OCI-LY1 (cell line): ENCODE measurements around the gene PCDHGC3.

ENCODE experiments used
- H2AFZ ChIP-seq: fragments of 200-600 bp; sonication (generic), shearing (Covaris generic); 2 replicates; pipeline ENCODE4 v1.6.0; 2014; ENCODE audit warnings: antibody characterized with exemption, mild to moderate bottlenecking, low read length
- H3F3A ChIP-seq: fragments of 200-600 bp; sonication (generic), shearing (Covaris generic); 2 replicates; pipeline ENCODE4 v1.6.0; 2014; ENCODE audit warnings: mild to moderate bottlenecking, antibody characterized with exemption, low read length, moderate library complexity; ENCODE audit not compliant: insufficient read depth
- H3K27ac ChIP-seq: fragments of 200-600 bp; sonication (generic); 2 replicates; pipeline ENCODE4 v1.5.1; 2014; ENCODE audit warnings: low read length, mixed run types, mild to moderate bottlenecking, low read depth; ENCODE audit not compliant: poor library complexity, severe bottlenecking
- H3K27me3 ChIP-seq: fragments of 200-600 bp; sonication (generic); 2 replicates; pipeline ENCODE4 v1.6.0; 2014; ENCODE audit warnings: antibody characterized with exemption, mild to moderate bottlenecking, low read length, moderate library complexity; ENCODE audit not compliant: insufficient read depth
- H3K36me3 ChIP-seq: fragments of 200-600 bp; sonication (generic); 2 replicates; pipeline ENCODE4 v1.6.1; 2014; ENCODE audit warnings: mild to moderate bottlenecking, antibody characterized with exemption, low read length, moderate library complexity, mixed read lengths; ENCODE audit not compliant: insufficient read depth
- H3K4me1 ChIP-seq: fragments of 200-600 bp; sonication (generic); 2 replicates; pipeline ENCODE4 v1.5.1; 2014; ENCODE audit warnings: mild to moderate bottlenecking, low read length, moderate library complexity; ENCODE audit not compliant: insufficient read depth, severe bottlenecking
- H3K4me2 ChIP-seq: fragments of 200-600 bp; sonication (generic), shearing (Covaris generic); 2 replicates; pipeline ENCODE4 v1.6.1; 2014; ENCODE audit warnings: low read length
- H3K4me3 ChIP-seq: fragments of 200-600 bp; sonication (generic); 2 replicates; pipeline ENCODE4 v1.5.1; 2014; ENCODE audit warnings: low read length, low read depth, mild to moderate bottlenecking, mixed read lengths; ENCODE audit not compliant: poor library complexity, severe bottlenecking
- H3K79me2 ChIP-seq: fragments of 200-600 bp; shearing (Covaris generic); 2 replicates; pipeline ENCODE4 v1.6.1; 2016; ENCODE audit warnings: mixed run types, low read length, mixed read lengths; ENCODE audit not compliant: insufficient read depth
- H3K9ac ChIP-seq: fragments of 200-600 bp; sonication (generic), shearing (Covaris generic); 2 replicates; pipeline ENCODE4 v1.6.1; 2014; ENCODE audit warnings: mild to moderate bottlenecking, low read length, mixed read lengths
- H3K9me2 ChIP-seq: fragments of 200-600 bp; sonication (generic), shearing (Covaris generic); 2 replicates; pipeline ENCODE4 v1.6.1; 2014; ENCODE audit warnings: low read depth, mild to moderate bottlenecking, low read length, mixed read lengths
- H3K9me3 ChIP-seq: fragments of 200-600 bp; shearing (Covaris generic); 2 replicates; pipeline ENCODE4 v1.6.1; 2014; ENCODE audit warnings: low read length, mixed read lengths
- H4K20me1 ChIP-seq: fragments of 200-600 bp; sonication (generic), shearing (Covaris generic); 2 replicates; pipeline ENCODE4 v1.6.0; 2016; ENCODE audit warnings: mild to moderate bottlenecking, low read length; ENCODE audit not compliant: insufficient read depth
- EZH2 ChIP-seq: fragments of 200-600 bp; sonication (generic), shearing (Covaris generic); IDR thresholded peaks from 2 replicates; pipeline ENCODE4 v1.8.0; 2017; ENCODE audit warnings: borderline replicate concordance, mixed run types, mild to moderate bottlenecking, antibody characterized with exemption, low read length, moderate library complexity, mixed read lengths
- TF ChIP-seq, protein P1 (sequence below): fragments of 200-600 bp; sonication (generic), shearing (Covaris generic); IDR thresholded peaks from 2 replicates; pipeline ENCODE4 v1.5.1; 2017; ENCODE audit warnings: mild to moderate bottlenecking, antibody characterized with exemption, low read length, moderate library complexity, mixed read lengths

Gene PCDHGC3

DNA sequence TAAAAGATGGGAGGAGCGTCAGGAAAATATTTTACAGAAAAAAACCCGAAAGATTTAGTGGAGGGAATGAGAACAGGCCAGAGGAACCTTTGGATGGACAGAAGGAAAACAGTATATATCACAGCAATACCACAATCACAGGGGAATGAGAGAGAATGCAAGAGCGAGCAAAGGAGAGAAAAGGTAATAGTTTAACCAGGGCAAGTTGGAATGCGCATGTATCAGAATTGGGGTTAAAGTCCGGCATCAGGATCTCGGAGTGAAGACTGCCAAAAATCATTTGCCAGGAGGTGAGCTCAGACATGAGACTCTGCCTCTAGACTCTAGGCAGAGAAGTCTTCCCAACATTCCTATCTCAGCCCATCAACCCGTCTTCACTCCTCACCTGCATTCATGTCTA lies 49.9 kb downstream of the PCDHGC3 start:
- Histone ChIP-seq H3F3A (no peaks in the 10 kb centered on the region; the same call in 1 of the 2 replicates), H4K20me1 (no peaks in the 10 kb centered on the region), H3K4me2 (peak overlapping the region; percentile 48; the same call in 1 of the 2 replicates), H3K9me3 (no peaks in the 10 kb centered on the region), H3K27me3 (no peaks in the 10 kb centered on the region), H3K27ac (peak overlapping the region; percentile 83), H3K9me2 (no peaks in the 10 kb centered on the region), H3K36me3 (peaks cover 65% of the 10 kb centered on the region), H3K79me2 (no peaks in the 10 kb centered on the region), H2AFZ (no peak overlapping the region), H3K9ac (peak overlapping the region; percentile 39; the same call in 1 of the 2 replicates), H3K4me3 (no peak overlapping the region), H3K4me1 (peaks cover 49% of the 10 kb centered on the region)
- no peak for TF ChIP-seq EZH2
- TF ChIP-seq, protein P1, sequence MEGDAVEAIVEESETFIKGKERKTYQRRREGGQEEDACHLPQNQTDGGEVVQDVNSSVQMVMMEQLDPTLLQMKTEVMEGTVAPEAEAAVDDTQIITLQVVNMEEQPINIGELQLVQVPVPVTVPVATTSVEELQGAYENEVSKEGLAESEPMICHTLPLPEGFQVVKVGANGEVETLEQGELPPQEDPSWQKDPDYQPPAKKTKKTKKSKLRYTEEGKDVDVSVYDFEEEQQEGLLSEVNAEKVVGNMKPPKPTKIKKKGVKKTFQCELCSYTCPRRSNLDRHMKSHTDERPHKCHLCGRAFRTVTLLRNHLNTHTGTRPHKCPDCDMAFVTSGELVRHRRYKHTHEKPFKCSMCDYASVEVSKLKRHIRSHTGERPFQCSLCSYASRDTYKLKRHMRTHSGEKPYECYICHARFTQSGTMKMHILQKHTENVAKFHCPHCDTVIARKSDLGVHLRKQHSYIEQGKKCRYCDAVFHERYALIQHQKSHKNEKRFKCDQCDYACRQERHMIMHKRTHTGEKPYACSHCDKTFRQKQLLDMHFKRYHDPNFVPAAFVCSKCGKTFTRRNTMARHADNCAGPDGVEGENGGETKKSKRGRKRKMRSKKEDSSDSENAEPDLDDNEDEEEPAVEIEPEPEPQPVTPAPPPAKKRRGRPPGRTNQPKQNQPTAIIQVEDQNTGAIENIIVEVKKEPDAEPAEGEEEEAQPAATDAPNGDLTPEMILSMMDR, result no peak

DNA sequence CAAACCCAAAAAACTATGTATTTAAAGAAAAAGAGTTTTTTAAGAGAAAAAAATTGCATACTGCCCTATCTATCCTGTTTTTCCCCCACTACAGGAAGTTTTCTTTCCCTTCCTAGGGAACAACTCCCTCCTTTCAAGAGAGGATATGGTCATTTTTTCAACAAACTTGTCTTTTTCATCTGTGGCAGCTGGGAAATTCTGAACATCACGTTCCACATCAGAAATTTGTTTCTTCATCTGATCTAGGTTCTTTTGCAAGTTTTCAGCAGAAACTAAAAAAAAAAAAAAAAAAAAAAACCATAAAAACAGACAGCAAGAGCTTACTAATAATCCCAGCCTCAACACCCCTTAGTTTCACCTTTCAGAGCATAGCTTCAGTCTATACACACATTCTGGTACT lies 51.7 kb downstream of the PCDHGC3 start:
- no peak overlapping the region; the same call in 1 of the 2 replicates for H3K9ac ChIP-seq
- H3K4me3 ChIP-seq, result no peak overlapping the region
- H3K27me3 ChIP-seq, result no peaks in the 10 kb centered on the region
- no peaks in the 10 kb centered on the region; the same call in 1 of the 2 replicates for H3F3A ChIP-seq
- no peak overlapping the region for H3K4me2 ChIP-seq
- H3K79me2 ChIP-seq, result no peaks in the 10 kb centered on the region
- peaks cover 54% of the 10 kb centered on the region for H3K4me1 ChIP-seq
- peak overlapping the region; percentile 83 for H3K27ac ChIP-seq
- no peak overlapping the region for H2AFZ ChIP-seq
- no peaks in the 10 kb centered on the region for H3K9me2 ChIP-seq
- no peaks in the 10 kb centered on the region for H3K9me3 ChIP-seq
- peaks cover 48% of the 10 kb centered on the region for H3K36me3 ChIP-seq
- H4K20me1 ChIP-seq, result no peaks in the 10 kb centered on the region
- no peak for TF ChIP-seq EZH2
- TF ChIP-seq, protein P1, result no peak
